Testis (tissue), 3 donors: ENCODE data around the gene WWP2. TPM values are rescaled to one million over a fixed set of nuclear protein-coding genes. Genes with fewer than 3 reads are reported as not detected.

Experiments used
- DNase-seq: peaks from one replicate; pipeline ENCODE4 v3.0.0-alpha.2; 2019
- H3K27ac ChIP-seq, 2 donors: fragments of 200-600 bp; sonication (generic); one replicate each; pipeline ENCODE4 v1.5.1; 2019
- H3K27me3 ChIP-seq: fragments of 200-600 bp; sonication (generic); one replicate; pipeline ENCODE4 v1.5.1; 2019
- H3K36me3 ChIP-seq: fragments of 200-600 bp; sonication (generic); one replicate; pipeline ENCODE4 v1.5.1; 2017; ENCODE audit warnings: low read depth; ENCODE audit errors: missing control alignments
- H3K4me1 ChIP-seq: fragments of 200-600 bp; sonication (generic); one replicate; pipeline ENCODE4 v1.5.1; 2019
- H3K4me3 ChIP-seq, 2 donors: fragments of 200-600 bp; sonication (generic); one replicate each; pipeline ENCODE4 v1.5.1; 2017 to 2019
- H3K9me3 ChIP-seq: fragments of 200-600 bp; sonication (generic); one replicate; pipeline ENCODE4 v1.5.1; 2017
- POLR2A ChIP-seq: fragments of 450-650 bp; IDR thresholded peaks from one replicate; pipeline ENCODE4 v1.6.1; 2017; ENCODE audit warnings: antibody characterized with exemption, mild to moderate bottlenecking, moderate library complexity
- WGBS, 2 donors: methylation state at CpG; one replicate each; pipeline ENCODE4 v1.1.5; 2018; 5-methylcytosine and 5-hydroxymethylcytosine counted together
- intact Hi-C: fragments of 100-400 bp; cut with DNase I; formaldehyde crosslinking; loops from one replicate; pipeline ENCODE4 v1.15.1; 2023; ENCODE audit warnings: low total_unique reads
- polyA plus RNA-seq: library from polyadenylated mRNA; stranded (reverse); fragments of 350-450 nt; fragmentation: Illumina TruSeq; extraction: RNeasy Lipid Tissue Mini Kit (QIAGEN cat#74804); gene quantifications from one replicate; pipeline ENCODE4 v1.2.3, GENCODE V29; 2014; ENCODE audit warnings: low read depth, low replicate concordance; ENCODE audit not compliant: insufficient read depth
- total RNA-seq, 2 donors: library from RNA; depleted of rRNA; stranded (reverse); fragments of >200 nt; gene quantifications; one replicate each; pipeline ENCODE4 v1.2.3, GENCODE V29; 2016
- TF ChIP-seq, protein P1 (sequence below), 3 experiments: fragments of 450-650 bp in 2 of 3; fragments of 200-600 bp in 1 of 3; sonication (generic) in 1 of 3; IDR thresholded peaks; one replicate each; pipeline ENCODE4 v1.5.1; 2016 to 2019; ENCODE audit warnings: antibody characterized with exemption in 3 of 3, mild to moderate bottlenecking in 2 of 3, moderate library complexity in 1 of 3

WWP2 gene
- total and polyA plus RNA-seq, 3 donors from 2014 or later: 46.4 to 60.6 (median 57.6) TPM

DNA sequence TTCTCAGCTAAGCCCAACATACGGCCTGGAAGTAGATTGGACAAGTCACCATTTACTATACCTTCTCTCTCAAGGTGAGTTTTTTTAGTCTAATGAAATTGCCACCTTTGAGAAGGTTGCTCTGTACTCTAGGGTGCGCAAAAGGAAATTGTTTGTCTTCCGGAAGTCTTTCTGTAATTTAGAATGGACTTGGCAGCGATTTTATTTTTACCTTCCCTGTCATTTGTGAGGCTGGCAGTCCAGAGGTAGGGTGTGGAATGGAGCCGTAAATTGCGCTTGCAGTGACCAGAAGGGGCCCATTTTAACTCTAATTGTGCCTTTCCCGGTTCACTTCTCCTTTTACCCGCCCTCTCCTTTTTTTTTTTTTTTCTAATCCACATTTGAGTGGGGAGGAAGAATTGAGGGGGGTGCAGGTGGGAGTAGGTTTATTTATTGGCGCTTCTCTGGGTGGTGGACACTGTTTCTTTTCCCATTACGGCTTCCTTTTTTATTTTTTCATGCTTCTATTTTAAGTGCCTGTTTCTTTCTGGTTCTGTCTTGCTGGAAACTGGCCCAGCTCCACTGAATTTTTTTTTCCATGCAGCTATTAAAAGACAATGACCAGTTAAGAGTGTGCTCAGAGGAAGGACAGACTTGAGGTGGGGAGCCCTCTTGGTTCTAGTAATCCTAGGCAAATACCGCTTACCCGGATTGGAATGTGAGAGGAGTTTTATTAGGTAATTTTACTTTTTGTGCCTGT lies 99.3 kb downstream of the WWP2 start:
- DNase-seq: peak; percentile 83
- intact Hi-C loops: loop anchor here (10.0 kb wide), 1 partner anchor 53 kb away; no protein-coding TSS in a partner anchor
- no peaks in the 10 kb centered on the region for H3K27me3 ChIP-seq
- no peaks in the 10 kb centered on the region for H3K9me3 ChIP-seq
- H3K4me3 ChIP-seq: no peak overlapping the region
- 29 to 33% methylated on average over 12 of the region's 12 CpGs for WGBS, 2 donors
- peak overlapping the region; percentile 42 to 70 for H3K27ac ChIP-seq
- H3K36me3 ChIP-seq: no peaks in the 10 kb centered on the region
- TF ChIP-seq, protein P1, sequence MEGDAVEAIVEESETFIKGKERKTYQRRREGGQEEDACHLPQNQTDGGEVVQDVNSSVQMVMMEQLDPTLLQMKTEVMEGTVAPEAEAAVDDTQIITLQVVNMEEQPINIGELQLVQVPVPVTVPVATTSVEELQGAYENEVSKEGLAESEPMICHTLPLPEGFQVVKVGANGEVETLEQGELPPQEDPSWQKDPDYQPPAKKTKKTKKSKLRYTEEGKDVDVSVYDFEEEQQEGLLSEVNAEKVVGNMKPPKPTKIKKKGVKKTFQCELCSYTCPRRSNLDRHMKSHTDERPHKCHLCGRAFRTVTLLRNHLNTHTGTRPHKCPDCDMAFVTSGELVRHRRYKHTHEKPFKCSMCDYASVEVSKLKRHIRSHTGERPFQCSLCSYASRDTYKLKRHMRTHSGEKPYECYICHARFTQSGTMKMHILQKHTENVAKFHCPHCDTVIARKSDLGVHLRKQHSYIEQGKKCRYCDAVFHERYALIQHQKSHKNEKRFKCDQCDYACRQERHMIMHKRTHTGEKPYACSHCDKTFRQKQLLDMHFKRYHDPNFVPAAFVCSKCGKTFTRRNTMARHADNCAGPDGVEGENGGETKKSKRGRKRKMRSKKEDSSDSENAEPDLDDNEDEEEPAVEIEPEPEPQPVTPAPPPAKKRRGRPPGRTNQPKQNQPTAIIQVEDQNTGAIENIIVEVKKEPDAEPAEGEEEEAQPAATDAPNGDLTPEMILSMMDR (IDR thresholded peaks at IDR 0.05): no peak
- TF ChIP-seq POLR2A: no peak
- H3K4me1 ChIP-seq: peaks cover 25% of the 10 kb centered on the region

DNA sequence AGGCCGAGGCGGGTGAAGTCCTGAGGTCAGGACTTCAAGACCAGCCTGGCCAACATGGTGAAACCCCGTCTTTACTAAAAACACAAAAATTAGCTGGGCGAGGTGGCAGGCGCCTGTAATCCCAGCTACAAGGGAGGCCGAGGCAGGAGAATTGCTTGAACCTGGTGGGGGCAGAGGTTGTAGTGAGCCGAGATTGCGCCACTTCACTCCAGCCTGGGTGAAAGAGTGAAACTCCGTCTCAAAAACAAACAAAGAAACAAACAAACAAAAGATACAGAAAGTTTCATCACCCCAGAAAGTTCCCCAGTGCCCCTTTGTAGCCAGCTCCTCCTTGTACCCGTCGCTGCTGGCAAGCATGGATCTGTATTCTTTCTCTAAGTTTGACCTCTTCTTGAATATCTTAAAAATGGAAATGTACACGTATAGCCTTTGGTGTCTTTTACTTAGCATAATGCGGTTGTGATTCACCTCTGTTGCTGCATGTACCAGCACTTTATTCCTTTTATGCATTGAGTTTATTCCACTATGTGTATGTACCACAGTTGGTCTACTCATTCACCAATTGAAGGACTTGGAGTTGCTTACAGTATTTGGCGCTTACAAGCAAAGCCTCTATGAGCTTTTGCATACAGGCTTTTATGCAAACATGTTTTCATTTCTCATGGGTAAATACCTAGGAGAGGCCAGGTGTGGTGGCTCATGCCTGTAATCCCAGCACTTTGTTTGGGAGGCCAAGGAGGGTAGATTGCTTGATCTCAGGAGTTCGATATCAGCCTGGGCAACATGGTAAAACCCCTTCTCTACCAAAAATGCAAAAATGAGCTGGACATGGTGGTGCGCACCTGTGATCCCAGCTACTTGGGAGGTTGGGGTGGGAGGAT lies 101.5 kb downstream of the WWP2 start:
- 94 to 95% methylated on average over 16 of the region's 16 CpGs for WGBS, 2 donors
- H3K4me1 ChIP-seq: peaks cover 25% of the 10 kb centered on the region
- H3K36me3 ChIP-seq: no peaks in the 10 kb centered on the region
- H3K4me3 ChIP-seq: no peak overlapping the region
- TF ChIP-seq POLR2A: no peak
- TF ChIP-seq, protein P1 (IDR thresholded peaks at IDR 0.05): no peak
- DNase-seq: no peak
- no peaks in the 10 kb centered on the region for H3K9me3 ChIP-seq
- H3K27me3 ChIP-seq: no peaks in the 10 kb centered on the region
- no peak overlapping the region for H3K27ac ChIP-seq
- intact Hi-C loops: loop anchor here (10.0 kb wide), 1 partner anchor 51 kb away; no protein-coding TSS in a partner anchor

DNA sequence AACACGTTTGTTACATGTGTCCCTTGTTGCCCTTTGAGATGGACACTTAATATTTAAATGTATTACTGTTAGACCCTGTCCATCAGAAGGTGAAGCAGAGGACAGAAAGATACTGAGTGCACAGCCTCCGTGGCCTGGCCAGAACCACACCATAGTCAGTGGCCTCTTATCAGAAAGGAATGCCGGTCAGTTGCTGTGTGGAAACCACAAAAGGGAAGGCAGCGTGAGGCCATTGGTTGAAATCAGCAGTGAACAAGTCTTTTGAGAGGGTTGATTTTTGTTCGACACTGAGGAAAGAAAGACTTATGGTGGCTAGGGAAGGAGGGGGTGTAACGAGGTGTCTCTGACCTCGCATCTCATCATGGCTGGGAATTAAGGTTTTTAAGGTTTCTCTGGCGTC lies 103.6 kb downstream of the WWP2 start:
- Histone ChIP-seq H3K27ac (no peak overlapping the region), H3K4me1 (peaks cover 17% of the 10 kb centered on the region), H3K36me3 (no peaks in the 10 kb centered on the region), H3K27me3 (no peaks in the 10 kb centered on the region), H3K4me3 (no peak overlapping the region), H3K9me3 (no peaks in the 10 kb centered on the region)
- no peak for TF ChIP-seq POLR2A
- TF ChIP-seq, protein P1 (IDR thresholded peaks at IDR 0.05): no peak
- WGBS, 2 donors: 72 to 79% methylated on average over 8 of the region's 8 CpGs
- no peak for DNase-seq
- intact Hi-C loops: loop anchor here (10.0 kb wide), 1 partner anchor 49 kb away; no protein-coding TSS in a partner anchor

DNA sequence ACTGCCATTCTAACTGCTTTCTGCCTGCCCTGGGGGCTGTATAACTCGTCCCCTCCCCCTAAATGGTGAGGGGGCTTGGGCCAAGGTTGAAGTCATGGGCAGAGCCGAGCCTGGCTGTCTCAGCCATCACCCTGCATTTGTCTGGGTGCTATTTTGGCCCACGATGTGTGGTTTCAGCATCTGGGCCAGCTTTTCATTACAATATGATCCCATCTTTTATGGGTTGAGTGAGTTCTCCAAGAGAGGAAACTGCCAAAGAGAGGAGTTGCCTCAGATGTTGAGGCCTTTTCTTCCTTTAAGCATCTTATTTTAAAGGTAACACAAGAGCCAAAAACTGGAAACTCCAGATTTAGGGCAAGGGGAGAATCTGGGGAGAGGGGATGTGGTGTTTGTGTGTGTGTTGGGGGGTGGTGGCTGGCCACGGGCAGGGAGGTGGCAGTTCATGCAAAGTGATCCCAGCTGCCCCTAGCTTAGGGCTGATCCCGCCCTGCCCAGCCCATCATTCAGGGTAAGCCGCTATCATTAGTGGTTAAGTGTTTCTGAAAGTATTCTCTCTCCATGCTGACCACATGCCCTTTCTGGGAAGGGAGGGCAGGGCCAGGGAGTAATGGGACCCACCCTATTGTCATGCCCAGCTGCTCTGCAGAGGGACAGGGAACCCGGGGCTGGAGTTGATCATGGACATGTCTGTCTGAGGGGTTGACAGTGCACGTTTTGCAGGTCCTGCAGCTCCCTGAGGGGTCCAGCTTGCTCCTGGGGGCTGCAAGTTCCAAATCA lies 105.8 kb downstream of the WWP2 start:
- Histone ChIP-seq H3K4me3 (no peak overlapping the region), H3K4me1 (no peaks in the 10 kb centered on the region), H3K9me3 (no peaks in the 10 kb centered on the region), H3K27me3 (no peaks in the 10 kb centered on the region), H3K36me3 (no peaks in the 10 kb centered on the region), H3K27ac (no peak overlapping the region)
- no peak for DNase-seq
- WGBS, 2 donors: 87 to 91% methylated on average over 8 of the region's 8 CpGs
- intact Hi-C loops: loop anchor here (10.0 kb wide), 1 partner anchor 47 kb away; no protein-coding TSS in a partner anchor
- TF ChIP-seq POLR2A: no peak
- TF ChIP-seq, protein P1 (IDR thresholded peaks at IDR 0.05): no peak
